WTC11 (cell line): ENCODE results near the gene PCGF5. TPM values are rescaled to one million over a fixed set of nuclear protein-coding genes. Genes with fewer than 3 reads are reported as not detected.

Experiments used
- ATAC-seq: fragments of 200-7000 bp; cut with Tn5 transposase; 2 replicates; pipeline ENCODE4 v1.10.0; 2021; ENCODE audit warnings: mild to moderate bottlenecking, moderate library complexity
- CTCF ChIA-PET: fragments of 300-600 bp; sonication (Branson Sonifier 250); formaldehyde crosslinking; loops from one replicate; lab custom pipeline; 2021; ENCODE audit warnings: antibody characterized with exemption; lab: Charles Lee
- POLR2A ChIA-PET: fragments of 350-600 bp; sonication (Branson Sonifier 250); formaldehyde crosslinking; loops from one replicate; lab custom pipeline; 2021; ENCODE audit warnings: antibody characterized with exemption; lab: Charles Lee
- DNase-seq: peaks from one replicate; pipeline ENCODE4 v3.0.0; 2021; ENCODE audit warnings: low spot score
- H3K27ac Mint-ChIP-seq: 2 replicates; pipeline ENCODE4 v1.8.0; 2021; ENCODE audit warnings: mixed read lengths
- H3K27me3 Mint-ChIP-seq: 2 replicates; pipeline ENCODE4 v1.8.0; 2021; ENCODE audit warnings: low read depth, mild to moderate bottlenecking, moderate library complexity, mixed read lengths
- H3K36me3 Mint-ChIP-seq: 2 replicates; pipeline ENCODE4 v1.8.0; 2021; ENCODE audit warnings: mixed read lengths
- H3K4me1 Mint-ChIP-seq: 2 replicates; pipeline ENCODE4 v1.8.0; 2022; ENCODE audit warnings: mixed read lengths
- H3K4me3 Mint-ChIP-seq: 2 replicates; pipeline ENCODE4 v1.8.0; 2021; ENCODE audit warnings: mild to moderate bottlenecking, moderate library complexity, mixed read lengths
- H3K9me3 Mint-ChIP-seq: 2 replicates; pipeline ENCODE4 v1.8.0; 2021; ENCODE audit warnings: mixed read lengths
- CREB1 ChIP-seq: sonication (generic); formaldehyde crosslinking; IDR thresholded peaks from 2 replicates; pipeline ENCODE4 v1.8.0; 2023; ENCODE audit warnings: mild to moderate bottlenecking, missing genetic modification reagents
- ETV6 ChIP-seq: sonication (generic); formaldehyde crosslinking; IDR thresholded peaks from 2 replicates; pipeline ENCODE4 v1.8.1; 2022; ENCODE audit warnings: mild to moderate bottlenecking, missing genetic modification reagents
- FOXP1 ChIP-seq: sonication (generic); formaldehyde crosslinking; IDR thresholded peaks from 2 replicates; pipeline ENCODE4 v1.8.0; 2022; ENCODE audit warnings: missing genetic modification reagents, mild to moderate bottlenecking, moderate library complexity, borderline replicate concordance
- JUN ChIP-seq: sonication (generic); formaldehyde crosslinking; IDR thresholded peaks from 2 replicates; pipeline ENCODE4 v1.8.0; 2023; ENCODE audit warnings: mild to moderate bottlenecking, missing genetic modification reagents
- KAT7 ChIP-seq: sonication (generic); formaldehyde crosslinking; IDR thresholded peaks from 2 replicates; pipeline ENCODE4 v1.8.1; 2023; ENCODE audit warnings: missing genetic modification reagents, mild to moderate bottlenecking, borderline replicate concordance
- PRRX2 ChIP-seq: fragments of 250-450 bp; sonication (Bioruptor Pico); IDR thresholded peaks from 2 replicates; pipeline ENCODE4 v1.8.0; 2021; ENCODE audit warnings: mild to moderate bottlenecking
- RORB ChIP-seq: fragments of 250-450 bp; sonication (Bioruptor Pico); IDR thresholded peaks from 2 replicates; pipeline ENCODE4 v1.9.0; 2021; ENCODE audit warnings: mild to moderate bottlenecking
- SMAD4 ChIP-seq: sonication (generic); formaldehyde crosslinking; IDR thresholded peaks from 2 replicates; pipeline ENCODE4 v1.8.0; 2022; ENCODE audit warnings: mild to moderate bottlenecking, missing genetic modification reagents
- SOX15 ChIP-seq: fragments of 250-450 bp; sonication (Bioruptor Pico); IDR thresholded peaks from 2 replicates; pipeline ENCODE4 v1.9.0; 2021; ENCODE audit warnings: mild to moderate bottlenecking
- TEAD1 ChIP-seq: sonication (generic); formaldehyde crosslinking; IDR thresholded peaks from 2 replicates; pipeline ENCODE4 v1.8.0; 2022; ENCODE audit warnings: mild to moderate bottlenecking, missing genetic modification reagents
- total RNA-seq: library from RNA; stranded (reverse); gene quantifications from 3 replicates; pipeline ENCODE4 v1.2.3, GENCODE V29; 2021
- TF ChIP-seq, protein P1 (sequence below): sonication (generic); formaldehyde crosslinking; IDR thresholded peaks from 2 replicates; pipeline ENCODE4 v1.8.0; 2022; ENCODE audit warnings: mild to moderate bottlenecking, missing genetic modification reagents
- TF ChIP-seq, protein P2 (sequence below): fragments of 250-450 bp; sonication (Bioruptor Pico); IDR thresholded peaks from 2 replicates; pipeline ENCODE4 v1.9.0; 2021; ENCODE audit warnings: mild to moderate bottlenecking
- TF ChIP-seq, protein P3 (sequence below): sonication (generic); formaldehyde crosslinking; IDR thresholded peaks from 2 replicates; pipeline ENCODE4 v1.8.0; 2022; ENCODE audit warnings: mild to moderate bottlenecking, missing genetic modification reagents
- TF ChIP-seq, protein P4 (sequence below): sonication (generic); formaldehyde crosslinking; IDR thresholded peaks from 2 replicates; pipeline ENCODE4 v1.8.1; 2023; ENCODE audit warnings: mild to moderate bottlenecking, missing genetic modification reagents, moderate library complexity
- TF ChIP-seq, protein P5 (sequence below): sonication (generic); formaldehyde crosslinking; IDR thresholded peaks from 2 replicates; pipeline ENCODE4 v1.8.1; 2022; ENCODE audit warnings: missing genetic modification reagents, borderline replicate concordance
- TF ChIP-seq, protein P6 (sequence below): sonication (generic); formaldehyde crosslinking; IDR thresholded peaks from 2 replicates; pipeline ENCODE4 v1.8.1; 2023; ENCODE audit warnings: mild to moderate bottlenecking, missing genetic modification reagents
- TF ChIP-seq, protein P7 (sequence below): sonication (generic); formaldehyde crosslinking; IDR thresholded peaks from 2 replicates; pipeline ENCODE4 v1.8.1; 2023; ENCODE audit warnings: mild to moderate bottlenecking, missing genetic modification reagents, moderate library complexity
- TF ChIP-seq, protein P8 (sequence below): sonication (generic); formaldehyde crosslinking; IDR thresholded peaks from 2 replicates; pipeline ENCODE4 v1.8.0; 2023; ENCODE audit warnings: missing genetic modification reagents
- TF ChIP-seq, protein P9 (sequence below): fragments of 250-450 bp; sonication (Bioruptor Pico); conservative IDR thresholded peaks from 2 replicates; pipeline ENCODE4 v1.9.0; 2021; ENCODE audit warnings: mild to moderate bottlenecking

Gene PCGF5
- total RNA-seq, 1 experiment from 2014 or later, result 5.2 TPM

DNA sequence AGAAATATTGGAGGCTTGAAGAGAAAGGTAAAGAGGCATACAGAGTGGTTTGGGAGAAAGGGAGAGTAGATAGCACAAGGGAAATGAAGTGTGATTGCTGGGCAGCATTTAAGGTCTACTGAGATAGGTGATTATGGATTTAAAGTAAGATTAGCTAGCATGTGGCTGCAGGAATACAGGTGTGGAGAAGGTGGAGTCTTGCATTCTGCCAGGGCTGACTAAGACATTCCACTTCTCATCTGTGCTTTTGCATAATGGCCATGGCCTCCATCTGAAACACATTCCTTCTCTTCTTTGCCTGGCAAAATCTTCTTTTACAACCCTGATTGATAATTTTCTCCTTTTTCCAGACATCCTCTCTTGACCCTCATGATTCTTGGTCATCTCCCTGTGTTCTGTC, 31.6 kb upstream of the PCGF5 start (continued):
- TF ChIP-seq, protein P1, sequence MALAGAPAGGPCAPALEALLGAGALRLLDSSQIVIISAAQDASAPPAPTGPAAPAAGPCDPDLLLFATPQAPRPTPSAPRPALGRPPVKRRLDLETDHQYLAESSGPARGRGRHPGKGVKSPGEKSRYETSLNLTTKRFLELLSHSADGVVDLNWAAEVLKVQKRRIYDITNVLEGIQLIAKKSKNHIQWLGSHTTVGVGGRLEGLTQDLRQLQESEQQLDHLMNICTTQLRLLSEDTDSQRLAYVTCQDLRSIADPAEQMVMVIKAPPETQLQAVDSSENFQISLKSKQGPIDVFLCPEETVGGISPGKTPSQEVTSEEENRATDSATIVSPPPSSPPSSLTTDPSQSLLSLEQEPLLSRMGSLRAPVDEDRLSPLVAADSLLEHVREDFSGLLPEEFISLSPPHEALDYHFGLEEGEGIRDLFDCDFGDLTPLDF, result no peak

DNA sequence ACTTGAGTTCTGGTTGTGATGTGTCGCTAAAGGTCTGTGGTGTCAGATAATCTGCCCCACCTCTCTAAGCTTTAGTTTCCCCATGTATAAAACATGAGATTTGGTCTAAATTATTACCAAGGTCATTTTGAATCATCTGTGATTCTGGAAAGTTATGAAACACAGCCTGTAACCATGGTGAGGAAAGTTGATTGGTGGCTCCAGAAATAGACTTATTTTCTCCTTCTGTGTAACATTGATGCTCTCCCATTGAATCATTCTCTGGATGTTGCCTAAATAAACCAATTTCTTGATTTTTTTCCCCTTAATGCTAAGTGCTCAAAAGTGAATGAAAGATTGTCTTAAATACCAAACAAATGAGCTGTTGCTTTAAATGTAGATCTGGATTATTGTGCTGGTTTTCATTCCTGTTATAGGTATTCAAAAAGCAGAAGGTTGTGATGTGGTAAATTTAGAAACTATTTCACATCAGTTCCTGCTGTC, 30.0 kb upstream of the PCGF5 start:
- ChIA-PET POLR2A (no interaction called here), CTCF (no interaction called here)
- TF ChIP-seq PRRX2 (CRISPR knock-in tag) (no peak), SOX15 (CRISPR knock-in tag) (no peak), SMAD4 (CRISPR knock-in tag) (no peak)
- TF ChIP-seq, protein P2, sequence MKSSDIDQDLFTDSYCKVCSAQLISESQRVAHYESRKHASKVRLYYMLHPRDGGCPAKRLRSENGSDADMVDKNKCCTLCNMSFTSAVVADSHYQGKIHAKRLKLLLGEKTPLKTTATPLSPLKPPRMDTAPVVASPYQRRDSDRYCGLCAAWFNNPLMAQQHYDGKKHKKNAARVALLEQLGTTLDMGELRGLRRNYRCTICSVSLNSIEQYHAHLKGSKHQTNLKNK (CRISPR knock-in tag), result no peak
- TF ChIP-seq, protein P3, sequence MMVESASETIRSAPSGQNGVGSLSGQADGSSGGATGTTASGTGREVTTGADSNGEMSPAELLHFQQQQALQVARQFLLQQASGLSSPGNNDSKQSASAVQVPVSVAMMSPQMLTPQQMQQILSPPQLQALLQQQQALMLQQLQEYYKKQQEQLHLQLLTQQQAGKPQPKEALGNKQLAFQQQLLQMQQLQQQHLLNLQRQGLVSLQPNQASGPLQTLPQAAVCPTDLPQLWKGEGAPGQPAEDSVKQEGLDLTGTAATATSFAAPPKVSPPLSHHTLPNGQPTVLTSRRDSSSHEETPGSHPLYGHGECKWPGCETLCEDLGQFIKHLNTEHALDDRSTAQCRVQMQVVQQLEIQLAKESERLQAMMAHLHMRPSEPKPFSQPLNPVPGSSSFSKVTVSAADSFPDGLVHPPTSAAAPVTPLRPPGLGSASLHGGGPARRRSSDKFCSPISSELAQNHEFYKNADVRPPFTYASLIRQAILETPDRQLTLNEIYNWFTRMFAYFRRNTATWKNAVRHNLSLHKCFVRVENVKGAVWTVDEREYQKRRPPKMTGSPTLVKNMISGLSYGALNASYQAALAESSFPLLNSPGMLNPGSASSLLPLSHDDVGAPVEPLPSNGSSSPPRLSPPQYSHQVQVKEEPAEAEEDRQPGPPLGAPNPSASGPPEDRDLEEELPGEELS, result no peak
- TF ChIP-seq, protein P4, sequence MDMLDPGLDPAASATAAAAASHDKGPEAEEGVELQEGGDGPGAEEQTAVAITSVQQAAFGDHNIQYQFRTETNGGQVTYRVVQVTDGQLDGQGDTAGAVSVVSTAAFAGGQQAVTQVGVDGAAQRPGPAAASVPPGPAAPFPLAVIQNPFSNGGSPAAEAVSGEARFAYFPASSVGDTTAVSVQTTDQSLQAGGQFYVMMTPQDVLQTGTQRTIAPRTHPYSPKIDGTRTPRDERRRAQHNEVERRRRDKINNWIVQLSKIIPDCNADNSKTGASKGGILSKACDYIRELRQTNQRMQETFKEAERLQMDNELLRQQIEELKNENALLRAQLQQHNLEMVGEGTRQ, result no peak
- TF ChIP-seq, protein P5, sequence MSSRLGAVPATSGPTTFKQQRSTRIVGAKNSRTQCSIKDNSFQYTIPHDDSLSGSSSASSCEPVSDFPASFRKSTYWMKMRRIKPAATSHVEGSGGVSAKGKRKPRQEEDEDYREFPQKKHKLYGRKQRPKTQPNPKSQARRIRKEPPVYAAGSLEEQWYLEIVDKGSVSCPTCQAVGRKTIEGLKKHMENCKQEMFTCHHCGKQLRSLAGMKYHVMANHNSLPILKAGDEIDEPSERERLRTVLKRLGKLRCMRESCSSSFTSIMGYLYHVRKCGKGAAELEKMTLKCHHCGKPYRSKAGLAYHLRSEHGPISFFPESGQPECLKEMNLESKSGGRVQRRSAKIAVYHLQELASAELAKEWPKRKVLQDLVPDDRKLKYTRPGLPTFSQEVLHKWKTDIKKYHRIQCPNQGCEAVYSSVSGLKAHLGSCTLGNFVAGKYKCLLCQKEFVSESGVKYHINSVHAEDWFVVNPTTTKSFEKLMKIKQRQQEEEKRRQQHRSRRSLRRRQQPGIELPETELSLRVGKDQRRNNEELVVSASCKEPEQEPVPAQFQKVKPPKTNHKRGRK (CRISPR knock-in tag), result no peak
- TF ChIP-seq, protein P1, result no peak
- TF ChIP-seq, protein P6, sequence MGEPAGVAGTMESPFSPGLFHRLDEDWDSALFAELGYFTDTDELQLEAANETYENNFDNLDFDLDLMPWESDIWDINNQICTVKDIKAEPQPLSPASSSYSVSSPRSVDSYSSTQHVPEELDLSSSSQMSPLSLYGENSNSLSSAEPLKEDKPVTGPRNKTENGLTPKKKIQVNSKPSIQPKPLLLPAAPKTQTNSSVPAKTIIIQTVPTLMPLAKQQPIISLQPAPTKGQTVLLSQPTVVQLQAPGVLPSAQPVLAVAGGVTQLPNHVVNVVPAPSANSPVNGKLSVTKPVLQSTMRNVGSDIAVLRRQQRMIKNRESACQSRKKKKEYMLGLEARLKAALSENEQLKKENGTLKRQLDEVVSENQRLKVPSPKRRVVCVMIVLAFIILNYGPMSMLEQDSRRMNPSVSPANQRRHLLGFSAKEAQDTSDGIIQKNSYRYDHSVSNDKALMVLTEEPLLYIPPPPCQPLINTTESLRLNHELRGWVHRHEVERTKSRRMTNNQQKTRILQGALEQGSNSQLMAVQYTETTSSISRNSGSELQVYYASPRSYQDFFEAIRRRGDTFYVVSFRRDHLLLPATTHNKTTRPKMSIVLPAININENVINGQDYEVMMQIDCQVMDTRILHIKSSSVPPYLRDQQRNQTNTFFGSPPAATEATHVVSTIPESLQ (CRISPR knock-in tag), result no peak
- H3K27ac Mint-ChIP-seq, result no peak overlapping the region
- H3K4me3 Mint-ChIP-seq, result no peak overlapping the region
- peaks cover 1% of the 10 kb centered on the region; the same call in 1 of the 2 replicates for H3K27me3 Mint-ChIP-seq
- ATAC-seq, result no peak
- no peaks in the 10 kb centered on the region for H3K4me1 Mint-ChIP-seq
- DNase-seq, result no peak
- H3K9me3 Mint-ChIP-seq, result no peaks in the 10 kb centered on the region
- H3K36me3 Mint-ChIP-seq, result no peaks in the 10 kb centered on the region

DNA sequence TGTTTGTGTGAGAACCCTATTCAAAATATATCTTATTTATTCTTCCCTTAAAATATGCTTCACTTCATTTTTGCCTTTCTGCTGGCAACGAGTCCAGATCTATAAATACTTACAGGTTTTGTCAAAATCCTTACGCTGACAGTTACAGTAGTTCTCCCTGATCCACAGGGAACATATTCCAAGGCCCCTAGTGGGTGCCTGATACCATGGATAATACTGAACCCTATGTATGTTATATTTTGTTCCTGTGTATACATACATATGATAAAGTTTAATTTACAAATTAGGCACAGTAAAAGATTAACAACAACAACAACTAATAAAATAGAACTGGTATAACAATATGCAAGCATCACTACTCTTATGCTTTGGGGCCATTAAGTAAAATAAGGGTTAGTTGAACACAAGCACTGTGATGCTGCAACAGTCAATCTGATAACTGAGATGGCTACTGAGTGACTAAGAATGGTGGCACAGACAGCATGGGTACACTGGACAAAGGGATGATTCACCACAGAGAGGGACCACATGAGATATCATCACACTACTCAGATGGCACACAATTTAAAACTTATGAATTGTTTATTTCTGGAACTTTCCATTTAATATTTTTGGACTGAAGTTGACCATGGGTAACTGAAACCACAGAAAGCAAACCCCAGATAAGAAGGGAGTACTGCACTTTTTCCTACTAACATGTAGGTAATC, 29.4 kb upstream of the PCGF5 start:
- Mint-ChIP-seq H3K9me3 (no peaks in the 10 kb centered on the region), H3K27ac (no peak overlapping the region), H3K27me3 (no peaks in the 10 kb centered on the region; the same call in 1 of the 2 replicates), H3K4me1 (no peaks in the 10 kb centered on the region), H3K4me3 (no peak overlapping the region), H3K36me3 (no peaks in the 10 kb centered on the region)
- no peak for DNase-seq
- CTCF ChIA-PET, result no interaction called here
- ATAC-seq, result no peak
- POLR2A ChIA-PET, result no interaction called here
- TF ChIP-seq, protein P7, sequence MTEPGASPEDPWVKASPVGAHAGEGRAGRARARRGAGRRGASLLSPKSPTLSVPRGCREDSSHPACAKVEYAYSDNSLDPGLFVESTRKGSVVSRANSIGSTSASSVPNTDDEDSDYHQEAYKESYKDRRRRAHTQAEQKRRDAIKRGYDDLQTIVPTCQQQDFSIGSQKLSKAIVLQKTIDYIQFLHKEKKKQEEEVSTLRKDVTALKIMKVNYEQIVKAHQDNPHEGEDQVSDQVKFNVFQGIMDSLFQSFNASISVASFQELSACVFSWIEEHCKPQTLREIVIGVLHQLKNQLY (CRISPR knock-in tag), result no peak
- TF ChIP-seq, protein P8, sequence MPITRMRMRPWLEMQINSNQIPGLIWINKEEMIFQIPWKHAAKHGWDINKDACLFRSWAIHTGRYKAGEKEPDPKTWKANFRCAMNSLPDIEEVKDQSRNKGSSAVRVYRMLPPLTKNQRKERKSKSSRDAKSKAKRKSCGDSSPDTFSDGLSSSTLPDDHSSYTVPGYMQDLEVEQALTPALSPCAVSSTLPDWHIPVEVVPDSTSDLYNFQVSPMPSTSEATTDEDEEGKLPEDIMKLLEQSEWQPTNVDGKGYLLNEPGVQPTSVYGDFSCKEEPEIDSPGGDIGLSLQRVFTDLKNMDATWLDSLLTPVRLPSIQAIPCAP (CRISPR knock-in tag), result no peak
- TF ChIP-seq TEAD1 (CRISPR knock-in tag), result no peak
- no peak for TF ChIP-seq KAT7 (CRISPR knock-in tag)
- no peak for TF ChIP-seq FOXP1
- no peak for TF ChIP-seq JUN (CRISPR knock-in tag)
- no peak for TF ChIP-seq CREB1 (CRISPR knock-in tag)
- TF ChIP-seq, protein P9, sequence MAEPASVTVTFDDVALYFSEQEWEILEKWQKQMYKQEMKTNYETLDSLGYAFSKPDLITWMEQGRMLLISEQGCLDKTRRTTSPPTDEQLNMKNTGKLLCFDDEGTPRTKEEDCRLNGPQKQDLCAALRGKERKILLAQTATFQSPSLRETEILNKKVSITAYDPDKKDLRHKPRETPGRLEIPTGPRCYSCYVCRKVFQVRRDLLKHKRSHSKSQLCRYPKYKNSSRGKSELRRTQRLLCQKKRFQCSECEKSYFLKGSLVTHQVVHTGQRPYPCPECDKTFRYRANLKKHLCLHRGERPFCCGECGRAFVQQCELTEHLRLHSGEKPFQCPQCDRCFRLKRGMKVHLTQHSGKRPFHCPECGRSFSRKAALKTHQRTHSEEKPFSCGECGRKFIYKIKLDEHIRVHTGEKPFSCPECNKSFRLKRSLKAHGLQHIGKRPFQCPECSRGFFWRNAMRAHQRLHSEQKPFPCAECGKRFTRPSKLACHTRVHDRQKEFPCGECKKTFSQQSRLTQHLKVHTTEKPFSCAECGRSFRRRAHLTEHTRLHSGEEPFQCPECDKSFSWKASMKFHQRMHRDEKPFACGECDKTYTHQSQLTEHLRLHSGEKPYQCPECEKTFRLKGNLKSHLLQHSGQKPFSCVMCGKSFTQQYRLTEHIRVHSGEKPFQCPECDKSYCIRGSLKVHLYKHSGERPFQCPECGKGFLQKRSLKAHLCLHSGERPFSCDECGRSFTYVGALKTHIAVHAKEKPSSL (CRISPR knock-in tag), result no peak
- no peak for TF ChIP-seq ETV6 (CRISPR knock-in tag)
- TF ChIP-seq RORB (CRISPR knock-in tag), result no peak
